KMS-11 (cell line): ENCODE results near the gene ADAM12.
"Not testable (repeated sequence)": the region's sequence is repeated elsewhere in the genome, so short reads cannot be mapped to it uniquely, and the experiment has no call there.

Experiments used
- H2AFZ ChIP-seq: fragments of 200-600 bp; sonication (generic); 2 replicates; pipeline ENCODE4 v1.6.1; 2016; ENCODE audit warnings: antibody characterized with exemption, mixed run types, low read depth
- H3K27ac ChIP-seq: fragments of 200-600 bp; sonication (generic); 2 replicates; pipeline ENCODE4 v1.6.1; 2016; ENCODE audit warnings: mild to moderate bottlenecking, mixed run types
- H3K27me3 ChIP-seq: fragments of 200-600 bp; sonication (generic); 2 replicates; pipeline ENCODE4 v1.6.1; 2017; ENCODE audit warnings: mild to moderate bottlenecking, low read depth, mixed run types, moderate library complexity; ENCODE audit not compliant: insufficient read depth
- H3K36me3 ChIP-seq: fragments of 200-600 bp; sonication (generic); 2 replicates; pipeline ENCODE4 v1.6.1; 2017; ENCODE audit warnings: mild to moderate bottlenecking, mixed run types; ENCODE audit not compliant: insufficient read depth
- H3K4me1 ChIP-seq: fragments of 200-600 bp; sonication (generic); 2 replicates; pipeline ENCODE4 v1.6.1; 2016; ENCODE audit warnings: mild to moderate bottlenecking, low read depth, mixed run types; ENCODE audit not compliant: poor library complexity, severe bottlenecking
- H3K4me2 ChIP-seq: fragments of 200-600 bp; sonication (generic); 2 replicates; pipeline ENCODE4 v1.7.0; 2016; ENCODE audit warnings: mild to moderate bottlenecking, mixed run types
- H3K4me3 ChIP-seq: fragments of 200-600 bp; sonication (generic); IDR thresholded peaks from 2 replicates; pipeline ENCODE4 v1.6.1; 2017; ENCODE audit warnings: low read depth, low read length, mixed read lengths; ENCODE audit not compliant: insufficient read depth
- H3K79me2 ChIP-seq: fragments of 200-600 bp; sonication (generic); 2 replicates; pipeline ENCODE4 v1.6.1; 2016; ENCODE audit warnings: low read depth, mixed run types; ENCODE audit not compliant: insufficient read depth
- H3K9ac ChIP-seq: fragments of 200-600 bp; sonication (generic); 2 replicates; pipeline ENCODE4 v1.6.1; 2016; ENCODE audit warnings: mild to moderate bottlenecking, mixed run types
- H4K20me1 ChIP-seq: fragments of 200-600 bp; sonication (generic); 2 replicates; pipeline ENCODE4 v1.6.1; 2016; ENCODE audit warnings: mild to moderate bottlenecking, mixed run types; ENCODE audit not compliant: insufficient read depth
- CTCF ChIP-seq: fragments of 200-600 bp; sonication (generic); conservative IDR thresholded peaks from 2 replicates; pipeline ENCODE4 v1.6.1; 2017; ENCODE audit warnings: low read depth, mild to moderate bottlenecking, antibody characterized with exemption, low read length, moderate library complexity, mixed read lengths

The ADAM12 gene

GRCh38 chr10:126380352-126381076 lies 7.8 kb downstream of the ADAM12 start:
- H3K27ac ChIP-seq: no peak overlapping the region
- no peak overlapping the region for H3K4me3 ChIP-seq
- no peaks in the 10 kb centered on the region for H3K79me2 ChIP-seq
- no peak overlapping the region for H3K4me2 ChIP-seq
- no peak overlapping the region for H2AFZ ChIP-seq
- H3K36me3 ChIP-seq: no peaks in the 10 kb centered on the region
- no peak for TF ChIP-seq CTCF
- H4K20me1 ChIP-seq: no peaks in the 10 kb centered on the region
- no peaks in the 10 kb centered on the region for H3K4me1 ChIP-seq
- H3K27me3 ChIP-seq: no peaks in the 10 kb centered on the region
- no peak overlapping the region for H3K9ac ChIP-seq

- not testable (repeated sequence) for H3K4me2 ChIP-seq, H3K79me2 ChIP-seq, H3K27ac ChIP-seq, H2AFZ ChIP-seq, H3K4me3 ChIP-seq, H3K36me3 ChIP-seq, H3K9ac ChIP-seq, H3K27me3 ChIP-seq, H4K20me1 ChIP-seq, H3K4me1 ChIP-seq
Observed at GRCh38 chr10:126379166-126379565, 9.1 kb downstream of the ADAM12 start.

- H3K27ac ChIP-seq: no peak overlapping the region
Observed at GRCh38 chr10:126376956-126377355, 11.3 kb downstream of the ADAM12 start.

GRCh38 chr10:126375926-126376554 lies 12.2 kb downstream of the ADAM12 start:
- H3K4me2 ChIP-seq: no peak overlapping the region

More at GRCh38 chr10:126376956-126377355, 11.3 kb downstream of the ADAM12 start:
- Histone ChIP-seq H3K9ac (no peak overlapping the region), H3K79me2 (no peaks in the 10 kb centered on the region), H3K36me3 (no peaks in the 10 kb centered on the region), H3K27me3 (no peaks in the 10 kb centered on the region), H4K20me1 (no peaks in the 10 kb centered on the region), H3K4me2 (no peak overlapping the region), H2AFZ (no peak overlapping the region), H3K4me1 (no peaks in the 10 kb centered on the region), H3K4me3 (no peak overlapping the region)
- TF ChIP-seq CTCF: no peak

More at GRCh38 chr10:126375926-126376554, 12.2 kb downstream of the ADAM12 start:
- Histone ChIP-seq H3K4me1 (no peaks in the 10 kb centered on the region), H4K20me1 (no peaks in the 10 kb centered on the region), H3K27me3 (no peaks in the 10 kb centered on the region), H3K27ac (no peak overlapping the region), H3K79me2 (no peaks in the 10 kb centered on the region), H3K36me3 (no peaks in the 10 kb centered on the region), H2AFZ (no peak overlapping the region), H3K9ac (no peak overlapping the region), H3K4me3 (no peak overlapping the region)
- no peak for TF ChIP-seq CTCF
